ENCODE measurements around the gene OR8B4. TPM values are rescaled to one million over a fixed set of nuclear protein-coding genes. Genes with fewer than 3 reads are reported as not detected.
A peak's percentile ranks its signal among the peaks of the same experiment; 100 is the strongest.

OR8B4 gene
- total RNA-seq, 1 donor from 2014 or later = not detected

DNA sequence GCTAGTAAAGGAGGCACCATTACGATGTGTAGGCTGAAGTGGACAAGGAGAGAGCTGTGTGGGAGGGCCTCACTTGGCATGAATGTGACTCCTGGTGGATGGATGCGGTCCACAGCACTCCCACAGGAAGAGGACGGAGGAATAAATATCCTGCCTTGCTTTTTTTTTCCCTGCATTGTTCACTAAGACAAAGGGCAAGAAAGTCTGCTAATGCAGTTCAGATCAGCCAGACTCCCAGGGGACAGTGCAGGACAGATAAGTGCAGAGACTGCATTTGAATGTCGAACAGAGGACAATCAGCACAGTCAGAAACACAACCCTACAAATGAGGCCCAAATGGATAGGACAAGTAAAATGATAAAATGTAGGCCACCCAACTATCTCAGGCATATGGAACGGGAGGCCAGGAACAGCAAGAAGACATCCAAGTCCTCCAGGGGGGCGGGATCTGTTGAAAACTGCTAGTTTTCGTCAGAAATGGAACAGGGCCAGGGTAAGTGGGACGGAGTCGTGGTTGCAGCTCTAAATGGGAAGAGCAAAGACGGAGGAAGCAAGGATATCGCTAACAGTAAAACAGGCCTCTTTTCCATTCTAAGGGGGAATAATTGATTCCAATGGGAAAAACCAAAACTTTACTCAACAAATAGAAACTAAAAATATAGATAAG lies 46.0 kb upstream of the OR8B4 start:
- Histone ChIP-seq H3K27me3 (ENCODE audit: insufficient read depth, low read length) (peaks cover 5% of the 10 kb centered on the region), H3K9ac (ENCODE audit: low read length) (no peak overlapping the region), H3K79me2 (ENCODE audit: insufficient read depth, low read length) (no peaks in the 10 kb centered on the region), H3K4me1 (ENCODE audit: insufficient read depth, low read length) (no peaks in the 10 kb centered on the region), H2AFZ (ENCODE audit: low read depth, low read length) (no peak overlapping the region), H3K36me3 (ENCODE audit: insufficient read depth, low read length) (no peaks in the 10 kb centered on the region), H4K20me1 (ENCODE audit: insufficient read depth, low read length) (no peaks in the 10 kb centered on the region), H3K9me3 (ENCODE audit: insufficient read depth, low read depth, low read length) (no peaks in the 10 kb centered on the region), H3K4me2 (ENCODE audit: low read length) (no peak overlapping the region), H3K27ac (ENCODE audit: low read depth, low read length) (no peak overlapping the region), H3K4me3 (ENCODE audit: insufficient read depth, low read depth, low read length) (no peak overlapping the region)
- Mint-ChIP-seq H3K4me3 (ENCODE audit: unreplicated experiment) (no peak overlapping the region), H3K36me3 (ENCODE audit: low read depth, unreplicated experiment) (no peaks in the 10 kb centered on the region), H3K9me3 (ENCODE audit: unreplicated experiment) (peaks cover 2% of the 10 kb centered on the region), H3K27ac (ENCODE audit: unreplicated experiment) (no peak overlapping the region), H3K27me3 (ENCODE audit: low read depth, unreplicated experiment) (peaks cover 3% of the 10 kb centered on the region), H3K4me1 (ENCODE audit: low read depth, unreplicated experiment) (no peaks in the 10 kb centered on the region)
- FAIRE-seq = no peak
- DNase-seq (ENCODE audit: low read depth) = no peak
- TF ChIP-seq, protein P1, sequence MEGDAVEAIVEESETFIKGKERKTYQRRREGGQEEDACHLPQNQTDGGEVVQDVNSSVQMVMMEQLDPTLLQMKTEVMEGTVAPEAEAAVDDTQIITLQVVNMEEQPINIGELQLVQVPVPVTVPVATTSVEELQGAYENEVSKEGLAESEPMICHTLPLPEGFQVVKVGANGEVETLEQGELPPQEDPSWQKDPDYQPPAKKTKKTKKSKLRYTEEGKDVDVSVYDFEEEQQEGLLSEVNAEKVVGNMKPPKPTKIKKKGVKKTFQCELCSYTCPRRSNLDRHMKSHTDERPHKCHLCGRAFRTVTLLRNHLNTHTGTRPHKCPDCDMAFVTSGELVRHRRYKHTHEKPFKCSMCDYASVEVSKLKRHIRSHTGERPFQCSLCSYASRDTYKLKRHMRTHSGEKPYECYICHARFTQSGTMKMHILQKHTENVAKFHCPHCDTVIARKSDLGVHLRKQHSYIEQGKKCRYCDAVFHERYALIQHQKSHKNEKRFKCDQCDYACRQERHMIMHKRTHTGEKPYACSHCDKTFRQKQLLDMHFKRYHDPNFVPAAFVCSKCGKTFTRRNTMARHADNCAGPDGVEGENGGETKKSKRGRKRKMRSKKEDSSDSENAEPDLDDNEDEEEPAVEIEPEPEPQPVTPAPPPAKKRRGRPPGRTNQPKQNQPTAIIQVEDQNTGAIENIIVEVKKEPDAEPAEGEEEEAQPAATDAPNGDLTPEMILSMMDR (IDR thresholded peaks at IDR 0.05; ENCODE audit: insufficient read depth, low read depth, low read length) = no peak

DNA sequence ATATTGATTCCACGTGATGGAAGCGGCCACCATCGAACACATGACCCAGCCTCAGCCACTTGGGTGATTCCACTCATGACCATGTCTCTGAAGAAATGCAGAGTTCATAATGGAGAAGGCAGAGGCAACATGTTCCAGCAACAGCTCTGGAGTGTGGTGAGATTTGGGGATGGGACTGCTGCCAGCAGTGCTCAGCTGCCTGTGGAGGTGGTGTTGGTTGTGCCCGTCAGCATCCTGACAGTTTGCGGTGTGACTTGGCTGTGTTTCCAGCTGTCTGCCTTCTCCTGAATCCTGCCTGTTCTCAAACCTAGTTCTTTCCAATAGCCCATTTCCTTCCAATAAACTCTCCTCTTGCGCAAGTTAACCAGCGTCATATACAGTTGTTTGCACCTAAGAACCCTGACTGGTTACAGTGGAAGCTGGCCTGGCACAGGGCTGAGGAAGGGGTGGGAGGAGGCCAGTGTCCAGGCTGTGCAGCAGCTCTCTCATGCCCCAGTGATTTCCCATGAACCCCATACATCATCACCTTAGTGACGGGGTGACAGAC lies 42.8 kb upstream of the OR8B4 start:
- no peaks in the 10 kb centered on the region for H3K36me3 Mint-ChIP-seq (ENCODE audit: low read depth, unreplicated experiment)
- H3K9me3 ChIP-seq (ENCODE audit: insufficient read depth, low read depth, low read length) = no peaks in the 10 kb centered on the region
- no peak overlapping the region for H3K4me3 Mint-ChIP-seq (ENCODE audit: unreplicated experiment)
- no peaks in the 10 kb centered on the region for H4K20me1 ChIP-seq (ENCODE audit: insufficient read depth, low read length)
- H3K4me2 ChIP-seq (ENCODE audit: low read length) = no peak overlapping the region
- no peaks in the 10 kb centered on the region for H3K36me3 ChIP-seq (ENCODE audit: insufficient read depth, low read length)
- no peaks in the 10 kb centered on the region for H3K4me1 Mint-ChIP-seq (ENCODE audit: low read depth, unreplicated experiment)
- H3K4me3 ChIP-seq (ENCODE audit: insufficient read depth, low read depth, low read length) = no peak overlapping the region
- H3K9ac ChIP-seq (ENCODE audit: low read length) = no peak overlapping the region
- DNase-seq (ENCODE audit: low read depth) (peak; percentile 0), FAIRE-seq (no peak)
- no peaks in the 10 kb centered on the region for H3K4me1 ChIP-seq (ENCODE audit: insufficient read depth, low read length)
- H3K27me3 Mint-ChIP-seq (ENCODE audit: low read depth, unreplicated experiment) = peaks cover 8% of the 10 kb centered on the region
- TF ChIP-seq, protein P1 (IDR thresholded peaks at IDR 0.05; ENCODE audit: insufficient read depth, low read depth, low read length) = no peak
- no peak for TF ChIP-seq EZH2 (IDR thresholded peaks at IDR 0.05; ENCODE audit: insufficient read depth, low read length)
- H3K27ac Mint-ChIP-seq (ENCODE audit: unreplicated experiment) = no peak overlapping the region
- no peaks in the 10 kb centered on the region for H3K79me2 ChIP-seq (ENCODE audit: insufficient read depth, low read length)
- peaks cover 5% of the 10 kb centered on the region for H3K27me3 ChIP-seq (ENCODE audit: insufficient read depth, low read length)
- no peak overlapping the region for H3K27ac ChIP-seq (ENCODE audit: low read depth, low read length)
- peaks cover 2% of the 10 kb centered on the region for H3K9me3 Mint-ChIP-seq (ENCODE audit: unreplicated experiment)
- no peak overlapping the region for H2AFZ ChIP-seq (ENCODE audit: low read depth, low read length)

DNA sequence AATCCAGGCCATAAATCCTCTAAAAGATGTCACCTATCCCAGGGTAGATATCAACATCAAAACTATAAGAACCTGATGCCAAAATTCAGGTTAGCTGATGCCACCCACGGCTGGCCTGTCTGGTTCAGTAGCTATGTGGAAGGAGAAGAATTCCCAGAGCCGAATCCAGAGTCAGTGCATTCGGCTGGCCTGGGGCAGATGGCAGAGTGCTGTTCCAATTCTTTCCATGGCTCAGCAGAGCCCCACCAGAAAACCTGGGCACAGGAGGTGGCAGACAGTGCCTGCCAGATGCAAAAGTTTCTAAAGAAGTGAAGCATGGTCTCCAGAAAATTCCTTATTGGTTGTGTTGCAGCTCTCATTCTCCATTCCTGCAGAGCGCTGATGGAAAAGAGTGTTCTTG lies 40.7 kb upstream of the OR8B4 start:
- Mint-ChIP-seq H3K36me3 (ENCODE audit: low read depth, unreplicated experiment) (no peaks in the 10 kb centered on the region), H3K4me1 (ENCODE audit: low read depth, unreplicated experiment) (no peaks in the 10 kb centered on the region), H3K4me3 (ENCODE audit: unreplicated experiment) (no peak overlapping the region), H3K27ac (ENCODE audit: unreplicated experiment) (no peak overlapping the region), H3K9me3 (ENCODE audit: unreplicated experiment) (peaks cover 2% of the 10 kb centered on the region), H3K27me3 (ENCODE audit: low read depth, unreplicated experiment) (peaks cover 8% of the 10 kb centered on the region)
- FAIRE-seq (no peak), DNase-seq (ENCODE audit: low read depth) (no peak)
- Histone ChIP-seq H4K20me1 (ENCODE audit: insufficient read depth, low read length) (no peaks in the 10 kb centered on the region), H3K9me3 (ENCODE audit: insufficient read depth, low read depth, low read length) (no peaks in the 10 kb centered on the region), H3K9ac (ENCODE audit: low read length) (no peak overlapping the region), H3K36me3 (ENCODE audit: insufficient read depth, low read length) (no peaks in the 10 kb centered on the region), H3K4me3 (ENCODE audit: insufficient read depth, low read depth, low read length) (no peak overlapping the region), H3K27ac (ENCODE audit: low read depth, low read length) (no peak overlapping the region), H3K79me2 (ENCODE audit: insufficient read depth, low read length) (no peaks in the 10 kb centered on the region), H3K4me1 (ENCODE audit: insufficient read depth, low read length) (no peaks in the 10 kb centered on the region), H3K4me2 (ENCODE audit: low read length) (no peak overlapping the region), H2AFZ (ENCODE audit: low read depth, low read length) (no peak overlapping the region), H3K27me3 (ENCODE audit: insufficient read depth, low read length) (peaks cover 5% of the 10 kb centered on the region)
- TF ChIP-seq EZH2 (IDR thresholded peaks at IDR 0.05; ENCODE audit: insufficient read depth, low read length) = no peak
- TF ChIP-seq, protein P1 (IDR thresholded peaks at IDR 0.05; ENCODE audit: insufficient read depth, low read depth, low read length) = no peak

Data from astrocyte (in vitro differentiated cells and primary cell).